K562 (cell line): Measurements from ENCODE around the gene ARHGAP22. TPM values are rescaled to one million over a fixed set of nuclear protein-coding genes. Genes with fewer than 3 reads are reported as not detected.

ENCODE experiments used
- TARDBP ChIP-seq: fragments of 450-650 bp; IDR thresholded peaks from 2 replicates; pipeline ENCODE4 v1.6.1; 2016
- ZKSCAN8 ChIP-seq: fragments of 200-800 bp; sonication (Bioruptor generic); IDR thresholded peaks from 2 replicates; pipeline ENCODE4 v1.6.1; 2016; ENCODE audit warnings: missing genetic modification characterization, missing compliant biosample characterization
- polyA plus RNA-seq, 8 experiments: library from polyadenylated mRNA; depleted of rRNA in 4 of 8; stranded (reverse) in 5 of 8; unstranded in 3 of 8; fragments of >200 nt; fragmentation: Nextera tagmentation in 2 of 8; fragmentation: Illumina TruSeq in 1 of 8; extraction: Ambion mirVana in 2 of 8; extraction: Trizol in 1 of 8; gene quantifications; 2 replicates each; pipeline versions ENCODE4 v1.2.1 to v1.2.3, GENCODE V29; 2011 to 2014; ENCODE audit warnings: inconsistent platforms in 1 of 8, missing spikeins in 1 of 8
- total RNA-seq, 7 experiments: library from RNA; depleted of rRNA in 6 of 7; stranded (reverse); fragments of >200 nt in 6 of 7; fragmentation: Illumina TruSeq in 2 of 7; extraction: Trizol in 2 of 7; gene quantifications; 2 replicates each; pipeline versions ENCODE4 v1.2.1 to v1.2.3, GENCODE V29; 2011 to 2021; ENCODE audit warnings: low replicate concordance in 1 of 7
- TF ChIP-seq, protein P1 (sequence below): fragments of 250-450 bp; sonication (Bioruptor Pico); IDR thresholded peaks from 2 replicates; pipeline ENCODE4 v1.4.0; 2020

ARHGAP22 gene
- total and polyA plus RNA-seq, 9 of the 15 experiments (the other 6 are each of a cell fraction or from before 2014, with no cell fraction given) = 1.3 to 28.1 (median 12.7) TPM

DNA sequence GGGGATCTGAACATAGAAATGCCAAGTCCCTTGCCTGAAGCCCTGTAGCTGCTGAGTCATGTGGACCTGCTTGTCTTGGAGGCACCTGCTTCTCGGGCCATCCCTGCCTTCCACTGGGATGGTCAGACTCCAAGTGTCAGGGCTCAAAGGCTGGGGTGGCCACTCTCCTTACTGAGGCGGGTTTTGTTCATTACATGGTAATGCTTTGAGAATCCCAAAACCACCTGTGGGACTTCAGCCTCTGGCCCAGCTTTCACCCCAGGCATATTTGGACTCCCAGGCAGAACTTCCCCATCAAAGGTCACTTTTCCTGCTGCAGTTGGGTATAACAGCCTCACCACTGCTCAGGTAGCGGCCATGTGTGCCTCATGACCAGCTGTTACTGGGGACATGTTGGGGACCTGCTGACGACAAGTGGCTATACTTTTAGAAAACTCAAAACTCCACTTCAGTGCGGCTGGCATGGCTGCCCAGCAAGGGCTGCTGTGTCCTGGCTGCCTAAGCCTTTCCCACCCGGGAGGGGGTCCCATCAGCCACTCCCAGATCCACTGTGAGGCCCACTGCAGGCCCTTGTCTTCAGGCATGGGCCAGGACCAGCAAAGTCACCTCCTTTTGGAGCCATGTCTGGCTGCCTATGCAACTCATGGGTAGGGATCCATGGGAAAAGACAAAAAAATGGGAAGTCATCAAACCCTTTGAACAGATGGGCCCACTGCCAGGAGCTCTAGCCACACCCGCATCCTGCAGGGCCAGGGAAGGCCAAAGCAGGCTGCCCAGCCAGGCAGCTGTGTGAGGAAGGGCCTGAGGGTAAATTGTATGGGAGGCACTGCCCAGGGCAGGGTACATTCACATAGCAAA, 96.7 kb downstream of the ARHGAP22 start (continued):
- TF ChIP-seq, protein P1, sequence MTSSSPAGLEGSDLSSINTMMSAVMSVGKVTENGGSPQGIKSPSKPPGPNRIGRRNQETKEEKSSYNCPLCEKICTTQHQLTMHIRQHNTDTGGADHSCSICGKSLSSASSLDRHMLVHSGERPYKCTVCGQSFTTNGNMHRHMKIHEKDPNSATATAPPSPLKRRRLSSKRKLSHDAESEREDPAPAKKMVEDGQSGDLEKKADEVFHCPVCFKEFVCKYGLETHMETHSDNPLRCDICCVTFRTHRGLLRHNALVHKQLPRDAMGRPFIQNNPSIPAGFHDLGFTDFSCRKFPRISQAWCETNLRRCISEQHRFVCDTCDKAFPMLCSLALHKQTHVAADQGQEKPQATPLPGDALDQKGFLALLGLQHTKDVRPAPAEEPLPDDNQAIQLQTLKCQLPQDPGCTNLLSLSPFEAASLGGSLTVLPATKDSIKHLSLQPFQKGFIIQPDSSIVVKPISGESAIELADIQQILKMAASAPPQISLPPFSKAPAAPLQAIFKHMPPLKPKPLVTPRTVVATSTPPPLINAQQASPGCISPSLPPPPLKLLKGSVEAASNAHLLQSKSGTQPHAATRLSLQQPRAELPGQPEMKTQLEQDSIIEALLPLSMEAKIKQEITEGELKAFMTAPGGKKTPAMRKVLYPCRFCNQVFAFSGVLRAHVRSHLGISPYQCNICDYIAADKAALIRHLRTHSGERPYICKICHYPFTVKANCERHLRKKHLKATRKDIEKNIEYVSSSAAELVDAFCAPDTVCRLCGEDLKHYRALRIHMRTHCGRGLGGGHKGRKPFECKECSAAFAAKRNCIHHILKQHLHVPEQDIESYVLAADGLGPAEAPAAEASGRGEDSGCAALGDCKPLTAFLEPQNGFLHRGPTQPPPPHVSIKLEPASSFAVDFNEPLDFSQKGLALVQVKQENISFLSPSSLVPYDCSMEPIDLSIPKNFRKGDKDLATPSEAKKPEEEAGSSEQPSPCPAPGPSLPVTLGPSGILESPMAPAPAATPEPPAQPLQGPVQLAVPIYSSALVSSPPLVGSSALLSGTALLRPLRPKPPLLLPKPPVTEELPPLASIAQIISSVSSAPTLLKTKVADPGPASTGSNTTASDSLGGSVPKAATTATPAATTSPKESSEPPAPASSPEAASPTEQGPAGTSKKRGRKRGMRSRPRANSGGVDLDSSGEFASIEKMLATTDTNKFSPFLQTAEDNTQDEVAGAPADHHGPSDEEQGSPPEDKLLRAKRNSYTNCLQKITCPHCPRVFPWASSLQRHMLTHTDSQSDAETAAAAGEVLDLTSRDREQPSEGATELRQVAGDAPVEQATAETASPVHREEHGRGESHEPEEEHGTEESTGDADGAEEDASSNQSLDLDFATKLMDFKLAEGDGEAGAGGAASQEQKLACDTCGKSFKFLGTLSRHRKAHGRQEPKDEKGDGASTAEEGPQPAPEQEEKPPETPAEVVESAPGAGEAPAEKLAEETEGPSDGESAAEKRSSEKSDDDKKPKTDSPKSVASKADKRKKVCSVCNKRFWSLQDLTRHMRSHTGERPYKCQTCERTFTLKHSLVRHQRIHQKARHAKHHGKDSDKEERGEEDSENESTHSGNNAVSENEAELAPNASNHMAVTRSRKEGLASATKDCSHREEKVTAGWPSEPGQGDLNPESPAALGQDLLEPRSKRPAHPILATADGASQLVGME (CRISPR knock-in tag) = no peak
- TF ChIP-seq TARDBP (no peak), ZKSCAN8 (CRISPR knock-in tag) (no peak)
